Omental fat pad (tissue), 4 donors: ENCODE data around the gene PDLIM4. TPM values are rescaled to one million over a fixed set of nuclear protein-coding genes. Genes with fewer than 3 reads are reported as not detected.

Source experiments
- ATAC-seq: fragments of 150-250 bp; one replicate; pipeline ENCODE4 v1.9.1; 2016; ENCODE audit warnings: mild to moderate bottlenecking, moderate library complexity; ENCODE audit not compliant: low FRiP score
- DNase-seq: peaks from one replicate; pipeline ENCODE4 v3.0.0-alpha.2; 2019; ENCODE audit warnings: low spot score
- total RNA-seq, 4 donors: library from RNA; depleted of rRNA; stranded (reverse); fragments of >200 nt; gene quantifications; one replicate each; pipeline ENCODE4 v1.1.0, GENCODE V29; 2016
- TF ChIP-seq, protein P1 (sequence below), 3 donors: fragments of 450-650 bp; IDR thresholded peaks; one replicate each; pipeline ENCODE4 v1.5.1; 2016 to 2017; ENCODE audit warnings: antibody characterized with exemption in 3 of 3, mild to moderate bottlenecking in 3 of 3, moderate library complexity in 2 of 3

The PDLIM4 gene
- total RNA-seq, 4 donors from 2014 or later: 19.5 to 89.5 (median 23.4) TPM

DNA sequence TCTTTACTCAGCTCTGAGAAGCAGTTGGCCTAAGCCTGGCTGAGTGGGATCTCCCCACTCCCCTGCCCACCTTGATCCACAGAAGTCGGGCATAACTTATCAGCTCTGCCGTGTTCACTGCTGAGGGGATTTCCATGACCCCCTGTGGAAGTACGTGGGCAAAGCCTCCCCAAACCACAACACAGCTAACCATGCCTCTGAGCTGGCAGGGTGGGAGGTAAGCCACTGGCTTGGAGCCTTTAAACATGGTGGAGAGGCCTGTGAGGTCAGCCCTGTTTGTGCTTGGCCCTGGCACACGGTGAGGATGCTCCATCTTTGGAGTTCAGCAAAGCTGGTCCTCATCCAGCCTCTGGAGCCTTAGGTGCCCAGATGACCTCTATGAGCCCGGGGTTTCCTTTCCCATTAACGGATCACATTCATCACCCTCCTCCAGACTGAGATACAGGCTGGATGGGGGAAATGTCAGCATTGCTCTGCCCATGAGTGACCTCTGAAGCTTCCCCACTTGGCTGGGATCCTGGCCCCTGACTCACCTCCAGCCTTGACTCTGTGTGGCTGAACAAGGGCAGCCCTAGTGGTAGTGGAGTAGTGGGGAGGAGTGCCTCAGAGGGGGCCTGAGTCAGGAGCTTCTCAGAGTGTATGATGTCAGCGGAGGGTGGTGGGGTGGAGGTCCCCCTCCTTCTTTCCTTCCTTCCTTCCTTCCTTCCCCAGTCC, 6.2 kb downstream of the PDLIM4 start:
- peak; percentile 80 for ATAC-seq

DNA sequence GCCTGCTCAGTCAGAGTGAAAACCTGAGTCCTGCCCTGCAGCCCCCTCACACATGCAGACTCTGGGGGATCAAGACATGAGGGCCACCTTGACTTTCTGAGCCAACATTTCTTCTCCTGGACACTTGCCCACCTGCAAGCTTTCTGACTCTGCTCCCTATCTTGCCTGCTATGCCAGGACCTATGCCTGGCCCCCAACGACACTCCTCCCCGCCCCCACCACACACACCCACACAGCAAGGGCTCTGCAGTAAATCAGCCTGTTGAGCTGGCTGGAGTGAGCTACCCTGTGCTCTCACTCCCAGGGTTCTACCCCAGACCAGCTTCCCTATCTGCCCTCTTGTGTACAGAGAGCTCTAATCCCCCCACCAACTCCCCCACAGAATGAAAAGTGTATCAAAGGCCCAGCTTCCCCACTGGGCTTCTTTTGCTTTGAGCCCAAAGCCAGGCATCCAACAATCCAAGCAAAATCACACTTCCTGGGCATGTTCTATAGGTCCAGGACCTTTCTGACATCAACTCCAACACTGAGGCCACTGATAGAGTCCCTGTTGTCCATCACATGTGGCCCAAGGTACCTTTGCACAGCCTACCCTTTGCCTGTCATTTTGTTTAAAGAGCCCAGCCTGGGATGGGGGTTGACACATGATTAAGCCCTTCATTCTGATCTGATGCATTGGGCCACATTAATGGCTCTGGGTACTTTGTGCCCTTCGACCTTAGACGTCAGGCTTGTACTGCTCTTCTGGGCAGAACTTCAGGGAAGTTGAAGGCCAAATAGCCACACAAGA, 7.2 kb downstream of the PDLIM4 start:
- DNase-seq (no peak), ATAC-seq (no peak)
- TF ChIP-seq, protein P1, sequence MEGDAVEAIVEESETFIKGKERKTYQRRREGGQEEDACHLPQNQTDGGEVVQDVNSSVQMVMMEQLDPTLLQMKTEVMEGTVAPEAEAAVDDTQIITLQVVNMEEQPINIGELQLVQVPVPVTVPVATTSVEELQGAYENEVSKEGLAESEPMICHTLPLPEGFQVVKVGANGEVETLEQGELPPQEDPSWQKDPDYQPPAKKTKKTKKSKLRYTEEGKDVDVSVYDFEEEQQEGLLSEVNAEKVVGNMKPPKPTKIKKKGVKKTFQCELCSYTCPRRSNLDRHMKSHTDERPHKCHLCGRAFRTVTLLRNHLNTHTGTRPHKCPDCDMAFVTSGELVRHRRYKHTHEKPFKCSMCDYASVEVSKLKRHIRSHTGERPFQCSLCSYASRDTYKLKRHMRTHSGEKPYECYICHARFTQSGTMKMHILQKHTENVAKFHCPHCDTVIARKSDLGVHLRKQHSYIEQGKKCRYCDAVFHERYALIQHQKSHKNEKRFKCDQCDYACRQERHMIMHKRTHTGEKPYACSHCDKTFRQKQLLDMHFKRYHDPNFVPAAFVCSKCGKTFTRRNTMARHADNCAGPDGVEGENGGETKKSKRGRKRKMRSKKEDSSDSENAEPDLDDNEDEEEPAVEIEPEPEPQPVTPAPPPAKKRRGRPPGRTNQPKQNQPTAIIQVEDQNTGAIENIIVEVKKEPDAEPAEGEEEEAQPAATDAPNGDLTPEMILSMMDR (IDR thresholded peaks at IDR 0.05): no peak

More for the DNA sequence above, 6.2 kb downstream of the PDLIM4 start:
- TF ChIP-seq, protein P1 (IDR thresholded peaks at IDR 0.05): no peak
- peak; percentile 71 for DNase-seq

DNA sequence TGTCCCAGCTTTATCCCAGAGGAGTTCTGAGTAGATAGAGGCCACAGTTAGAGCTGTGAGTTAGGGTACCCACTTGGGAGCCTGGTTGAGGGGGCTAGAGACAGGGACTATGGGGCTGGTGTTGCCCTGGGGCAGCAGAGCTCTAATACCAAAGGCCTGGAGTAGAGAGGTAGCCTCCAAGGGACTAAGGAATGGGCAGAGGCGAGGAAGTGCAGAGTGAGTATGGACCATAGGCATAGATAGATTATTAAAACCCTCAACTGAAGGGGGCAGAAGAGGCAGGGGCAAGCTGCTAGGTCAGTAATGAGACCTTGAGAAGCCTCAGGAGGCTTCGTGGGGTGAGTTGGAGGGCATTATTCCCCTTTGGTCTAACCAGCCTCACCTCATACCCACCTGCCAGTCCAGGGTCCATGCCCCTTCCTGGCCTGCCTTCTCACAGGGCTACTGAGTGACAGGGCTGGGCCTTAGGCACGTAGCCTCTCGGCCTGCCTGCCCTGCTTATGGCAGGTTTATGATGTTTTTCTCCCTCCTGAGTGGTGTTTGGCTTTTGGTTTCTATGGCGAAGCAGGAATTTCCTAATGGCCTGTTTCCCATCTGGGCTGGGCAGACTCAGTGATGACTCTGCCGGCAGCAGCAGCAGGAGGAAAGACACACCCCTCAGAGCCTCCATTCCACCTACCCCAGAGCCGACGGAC, 8.0 kb downstream of the PDLIM4 start:
- DNase-seq: no peak
- peak; percentile 68 for ATAC-seq
- TF ChIP-seq, protein P1 (IDR thresholded peaks at IDR 0.05): no peak

- no peak for ATAC-seq
- TF ChIP-seq, protein P1 (IDR thresholded peaks at IDR 0.05): no peak
- no peak for DNase-seq
Observed at GRCh38 chr5:132266031-132266835, 8.7 kb downstream of the PDLIM4 start.

DNA sequence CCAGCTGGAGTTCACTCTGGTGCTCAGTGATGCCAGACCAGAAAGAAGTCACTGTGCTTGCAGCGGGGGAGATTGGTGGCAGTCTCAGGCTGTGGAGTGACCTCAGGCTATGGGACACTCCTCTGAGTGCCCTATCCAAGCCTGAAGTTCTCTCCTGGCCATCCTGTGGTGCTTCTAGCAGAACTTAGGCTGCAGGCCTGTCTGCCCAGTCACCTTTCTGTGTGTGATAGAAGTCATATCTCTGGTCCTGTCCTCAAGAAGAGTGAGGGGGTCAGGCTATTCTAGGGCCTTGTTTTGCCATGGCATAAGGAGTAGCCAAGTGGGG, 9.3 kb downstream of the PDLIM4 start:
- ATAC-seq (no peak), DNase-seq (no peak)
- TF ChIP-seq, protein P1 (IDR thresholded peaks at IDR 0.05): no peak

DNA sequence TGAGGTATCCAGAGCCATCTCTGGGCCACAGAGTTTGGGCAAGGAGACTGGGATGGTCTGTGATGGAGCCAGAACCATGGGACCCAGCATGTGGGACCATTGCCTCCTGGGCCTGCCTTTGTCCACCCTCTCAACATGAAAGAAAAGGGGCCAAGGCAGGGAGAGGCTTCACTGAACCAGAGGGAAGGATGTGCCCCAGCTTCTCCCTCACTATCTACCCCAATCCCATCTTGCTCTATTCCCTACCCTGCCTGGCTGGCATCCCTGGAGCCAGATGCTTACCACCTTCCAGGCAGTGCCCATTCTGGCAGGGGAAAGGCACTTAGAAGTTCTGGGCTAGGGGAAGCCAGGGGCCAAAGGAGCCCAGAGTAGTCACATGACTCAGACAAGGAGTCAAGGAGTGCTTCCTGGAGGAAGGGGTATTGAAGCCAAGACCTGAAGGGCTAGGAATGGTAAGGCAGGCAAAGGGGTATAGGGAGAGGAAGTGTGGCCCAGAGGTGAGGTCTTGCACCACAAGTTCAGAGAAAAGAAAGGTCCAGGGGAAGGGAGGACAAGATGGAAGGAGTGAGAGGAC, 9.8 kb downstream of the PDLIM4 start:
- DNase-seq: no peak
- TF ChIP-seq, protein P1 (IDR thresholded peaks at IDR 0.05): no peak
- no peak for ATAC-seq
